OCI-LY7 (cell line): ENCODE data around the gene TDRD9.

Source experiments
- CTCF ChIP-seq: fragments of 200-600 bp; sonication (generic); conservative IDR thresholded peaks from 2 replicates; pipeline ENCODE4 v1.5.1; 2014; ENCODE audit warnings: mild to moderate bottlenecking, antibody characterized with exemption, low read length, moderate library complexity, mixed read lengths
- EZH2phosphoT487 ChIP-seq: fragments of 200-600 bp; sonication (generic); IDR thresholded peaks from 2 replicates; pipeline ENCODE4 v1.6.1; 2018; ENCODE audit warnings: low read depth, borderline replicate concordance, mild to moderate bottlenecking, mixed run types, antibody characterized with exemption, low read length, moderate library complexity, mixed read lengths

DNA sequence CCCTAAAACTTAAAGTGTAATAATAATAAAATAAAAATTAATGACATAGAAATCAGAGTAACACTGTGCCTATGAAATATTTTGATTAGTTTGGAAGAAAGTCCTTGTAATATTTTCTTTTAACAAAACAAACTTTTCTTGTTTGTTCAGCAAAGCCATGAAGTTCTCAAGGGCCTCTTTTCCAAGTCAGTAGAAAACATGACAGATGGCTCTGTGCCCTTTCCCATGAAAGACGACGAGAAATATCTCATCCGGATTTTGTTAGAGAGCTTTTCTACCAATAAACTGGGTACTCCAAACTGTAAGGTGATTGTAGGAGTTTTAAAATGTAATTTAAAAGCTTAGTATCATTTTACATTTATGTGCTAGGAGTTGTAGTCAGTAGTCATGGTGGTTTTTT is 102.7 kb downstream of the TDRD9 start:
- no peak for TF ChIP-seq CTCF
- TF ChIP-seq EZH2phosphoT487, result no peak
